IPS-NIHi11 (cell line): Measurements from ENCODE around the gene TRIM51G.
"Not testable (repeated sequence)": the region's sequence is repeated elsewhere in the genome, so short reads cannot be mapped to it uniquely, and the experiment has no call there.

Source experiments
- DNase-seq: peaks from one replicate; pipeline ENCODE4 v3.0.0; 2012; ENCODE audit warnings: mixed read lengths, low spot score

Gene TRIM51G

GRCh38 chr11:48983785-48984184 is at the start of gene TRIM51G:
Gene TRIM51G (minus strand): TSS chr11:48983885. CDS start chr11:48981695, 2,190 bp downstream.
- DNase-seq = not testable (repeated sequence)

GRCh38 chr11:49028523-49028922 is 44.8 kb upstream of the TRIM51G start, which contains the start of gene TRIM49B:
Gene TRIM49B (plus strand): TSS chr11:49028823. CDS start chr11:49031600, 2,777 bp downstream.
- DNase-seq = not testable (repeated sequence)

- not testable (repeated sequence) for DNase-seq
Measured at GRCh38 chr11:48968592-48968991, 15.1 kb downstream of the TRIM51G start.

DNA sequence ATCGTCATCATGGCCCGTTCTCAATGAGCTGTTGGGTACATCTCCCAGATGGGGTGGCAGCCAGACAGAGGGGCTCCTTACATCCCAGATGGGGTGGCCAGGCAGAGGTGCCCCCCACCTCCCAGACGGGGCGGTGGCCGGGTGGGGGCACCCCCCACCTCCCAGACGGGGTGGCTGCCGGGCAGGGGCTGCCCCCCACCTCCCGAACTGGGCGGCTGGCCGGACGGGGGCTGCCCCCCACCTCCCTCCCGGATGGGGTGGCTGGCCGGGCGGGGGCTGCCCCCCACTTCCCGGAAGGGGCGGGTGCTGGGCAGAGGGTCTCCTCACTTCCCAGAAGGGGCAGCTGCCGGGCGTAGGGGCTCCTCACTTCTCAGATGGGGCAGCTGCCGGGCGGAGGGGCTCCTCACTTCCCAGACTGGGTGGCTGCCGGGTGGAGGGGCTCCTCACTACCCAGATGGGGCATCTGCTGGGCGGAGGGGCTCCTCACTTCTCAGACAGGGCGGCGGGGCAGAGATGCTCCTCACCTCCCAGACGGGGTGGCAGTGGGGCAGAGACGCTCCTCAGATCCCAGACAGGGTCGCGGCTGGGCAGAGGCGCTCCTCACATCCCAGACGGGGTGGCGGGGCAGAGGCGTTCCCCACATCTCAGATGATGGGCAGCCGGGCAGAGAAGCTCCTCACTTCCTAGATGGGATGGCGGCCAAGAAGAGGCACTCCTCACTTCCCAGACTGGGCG is 28.2 kb downstream of the TRIM51G start:
- DNase-seq = not testable (repeated sequence)

- not testable (repeated sequence) for DNase-seq
Measured at GRCh38 chr11:48945796-48946195, 37.9 kb downstream of the TRIM51G start.
